Liver (tissue), 9 donors: ENCODE data around the gene CRAMP1. TPM values are rescaled to one million over a fixed set of nuclear protein-coding genes. Genes with fewer than 3 reads are reported as not detected.

ENCODE experiments used
- DNase-seq: peaks from one replicate; pipeline ENCODE4 v3.0.0-alpha.2; 2017; ENCODE audit warnings: low spot score
- H3K27ac ChIP-seq, 2 donors: one replicate each; pipeline ENCODE4 v1.7.0; 2013; ENCODE audit warnings: inconsistent platforms in 2 of 2, low read length in 2 of 2, control low read depth in 1 of 2, low read depth in 1 of 2, mild to moderate bottlenecking in 1 of 2
- H3K27me3 ChIP-seq, 4 donors: one replicate each; pipeline versions ENCODE4 v1.6.1 to v1.7.0; 2013; ENCODE audit warnings: low read length in 3 of 4, inconsistent platforms in 1 of 4, mild to moderate bottlenecking in 1 of 4, moderate library complexity in 1 of 4; ENCODE audit not compliant: control insufficient read depth in 4 of 4, insufficient read depth in 4 of 4
- H3K36me3 ChIP-seq, 4 donors: one replicate each; pipeline versions ENCODE4 v1.6.1 to v1.7.0; 2013; ENCODE audit warnings: low read length in 3 of 4, mild to moderate bottlenecking in 3 of 4, low read depth in 1 of 4, moderate library complexity in 1 of 4; ENCODE audit not compliant: control insufficient read depth in 4 of 4, insufficient read depth in 3 of 4
- H3K4me1 ChIP-seq, 4 donors: one replicate each; pipeline versions ENCODE4 v1.6.1 to v1.7.0; 2013; ENCODE audit warnings: low read length in 3 of 4, mild to moderate bottlenecking in 3 of 4, moderate library complexity in 1 of 4; ENCODE audit not compliant: control insufficient read depth in 4 of 4, insufficient read depth in 4 of 4
- H3K4me3 ChIP-seq, 3 donors: one replicate each; pipeline versions ENCODE4 v1.6.1 to v1.7.0; 2013; ENCODE audit warnings: low read length in 3 of 3, control low read depth in 1 of 3, low read depth in 1 of 3, mild to moderate bottlenecking in 1 of 3
- H3K9ac ChIP-seq, 2 donors: one replicate each; pipeline ENCODE4 v1.7.0; 2013; ENCODE audit warnings: low read length in 2 of 2, mild to moderate bottlenecking in 2 of 2, moderate library complexity in 2 of 2, control low read depth in 1 of 2, low read depth in 1 of 2
- H3K9me3 ChIP-seq, 4 donors: one replicate each; pipeline versions ENCODE4 v1.6.1 to v1.7.0; 2013; ENCODE audit warnings: low read length in 3 of 4; ENCODE audit not compliant: control insufficient read depth in 4 of 4
- ATF3 ChIP-seq: IDR thresholded peaks from 2 replicates; pipeline ENCODE4 v1.6.1; 2016; ENCODE audit warnings: antibody characterized with exemption
- CTCF ChIP-seq: fragments of 150-350 bp; IDR thresholded peaks from 2 replicates; pipeline ENCODE4 v1.5.1; 2017; ENCODE audit warnings: improper control_type of control experiment, low read depth, low read length; ENCODE audit not compliant: missing input control
- EGR1 ChIP-seq, 2 donors: IDR thresholded peaks; 2 replicates each; pipeline ENCODE4 v1.6.1; 2016 to 2018; ENCODE audit warnings: antibody characterized with exemption in 2 of 2, low read depth in 2 of 2
- FOXA1 ChIP-seq: IDR thresholded peaks from 2 replicates; pipeline ENCODE4 v1.6.1; 2016; ENCODE audit warnings: antibody characterized with exemption
- FOXA2 ChIP-seq: IDR thresholded peaks from 2 replicates; pipeline ENCODE4 v1.6.1; 2016; ENCODE audit warnings: antibody characterized with exemption
- GABPA ChIP-seq, 2 donors: IDR thresholded peaks in 1 of 2; conservative IDR thresholded peaks in 1 of 2; 2 replicates each; pipeline ENCODE4 v1.6.1; 2016; ENCODE audit warnings: antibody characterized with exemption in 2 of 2, mild to moderate bottlenecking in 1 of 2, moderate library complexity in 1 of 2
- HNF4A ChIP-seq, 2 donors: conservative IDR thresholded peaks; 2 replicates each; pipeline ENCODE4 v1.6.1; 2016; ENCODE audit warnings: antibody characterized with exemption in 2 of 2, mild to moderate bottlenecking in 2 of 2
- HNF4G ChIP-seq: IDR thresholded peaks from 2 replicates; pipeline ENCODE4 v1.6.1; 2016; ENCODE audit warnings: antibody characterized with exemption
- JUND ChIP-seq, 2 donors: IDR thresholded peaks; 2 replicates each; pipeline ENCODE4 v1.6.1; 2016; ENCODE audit warnings: antibody characterized with exemption in 2 of 2
- MAX ChIP-seq: IDR thresholded peaks from 2 replicates; pipeline ENCODE4 v1.6.1; 2016; ENCODE audit warnings: antibody characterized with exemption
- NR2F2 ChIP-seq: IDR thresholded peaks from 2 replicates; pipeline ENCODE4 v1.6.1; 2016; ENCODE audit warnings: antibody characterized with exemption
- RAD21 ChIP-seq, 2 donors: IDR thresholded peaks; 2 replicates each; pipeline ENCODE4 v1.6.1; 2016; ENCODE audit warnings: antibody characterized with exemption in 2 of 2, mild to moderate bottlenecking in 2 of 2
- REST ChIP-seq: IDR thresholded peaks from 2 replicates; pipeline ENCODE4 v1.6.1; 2016; ENCODE audit warnings: antibody characterized with exemption, mild to moderate bottlenecking
- RXRA ChIP-seq, 2 donors: IDR thresholded peaks; 2 replicates each; pipeline ENCODE4 v1.6.1; 2017 to 2018; ENCODE audit warnings: antibody characterized with exemption in 2 of 2, mild to moderate bottlenecking in 1 of 2
- SP1 ChIP-seq: IDR thresholded peaks from 2 replicates; pipeline ENCODE4 v1.6.1; 2018; ENCODE audit warnings: antibody characterized with exemption, mild to moderate bottlenecking
- TAF1 ChIP-seq: conservative IDR thresholded peaks from 2 replicates; pipeline ENCODE4 v1.6.1; 2016; ENCODE audit warnings: antibody characterized with exemption, mild to moderate bottlenecking
- YY1 ChIP-seq: IDR thresholded peaks from 2 replicates; pipeline ENCODE4 v1.6.1; 2016; ENCODE audit warnings: antibody characterized with exemption, mild to moderate bottlenecking
- ZBTB33 ChIP-seq: IDR thresholded peaks from 2 replicates; pipeline ENCODE4 v1.6.1; 2016; ENCODE audit warnings: antibody characterized with exemption
- WGBS: extraction: QIAGEN DNeasy Blood & Tissue Kit; methylation state at CpG from one replicate; pipeline ENCODE4 v1.1.7; 2013; 5-methylcytosine and 5-hydroxymethylcytosine counted together
- polyA plus RNA-seq, 2 donors: library from polyadenylated mRNA; stranded (reverse) in 1 of 2; unstranded in 1 of 2; fragments of 200-250 nt in 1 of 2; fragments of >200 nt in 1 of 2; fragmentation: Nextera tagmentation in 1 of 2; extraction: Ambion mirVana in 1 of 2; gene quantifications; one replicate each; pipeline versions ENCODE4 v1.2.1 to v1.2.3, GENCODE V29; 2013 to 2015
- total RNA-seq, 2 donors: library from RNA; depleted of rRNA; stranded (reverse); fragments of >200 nt; gene quantifications; one replicate each; pipeline ENCODE4 v1.2.3, GENCODE V29; 2014
- donor health status: healthy.
- donor health status: healthy.
- donor health status: healthy.
- donor health status: healthy.
- donor health status: healthy.

CRAMP1 gene
- total and polyA plus RNA-seq, 4 donors: 1.1 to 6.4 (median 4.2) TPM

GRCh38 chr16:1678500-1679098 is 66.4 kb downstream of the CRAMP1 start (continued):
- TF ChIP-seq GABPA (IDR thresholded peaks at IDR 0.05 in 1 of 2, conservative IDR thresholded peaks at IDR 0.05 in 1 of 2): no peak

GRCh38 chr16:1680361-1680760 is 68.2 kb downstream of the CRAMP1 start:
- Histone ChIP-seq H3K4me3 (no peak overlapping the region), H3K27ac (no peak overlapping the region), H3K36me3 (peaks cover 2 to 12% (median 3%) of the 10 kb centered on the region in 4 donors), H3K27me3 (no peaks in the 10 kb centered on the region), H3K9me3 (no peaks in the 10 kb centered on the region), H3K9ac (no peak overlapping the region), H3K4me1 (peaks cover 0 to 9% (median 6%) of the 10 kb centered on the region in 4 donors)
- TF ChIP-seq ZBTB33: no peak
- no peak for TF ChIP-seq ATF3
- TF ChIP-seq JUND (IDR thresholded peaks at IDR 0.05): no peak
- no peak for TF ChIP-seq RXRA (IDR thresholded peaks at IDR 0.05)
- TF ChIP-seq HNF4G: no peak
- TF ChIP-seq REST: no peak
- no peak for TF ChIP-seq FOXA2
- no peak for TF ChIP-seq GABPA (IDR thresholded peaks at IDR 0.05 in 1 of 2, conservative IDR thresholded peaks at IDR 0.05 in 1 of 2)
- no peak for TF ChIP-seq YY1
- no peak for TF ChIP-seq NR2F2
- TF ChIP-seq EGR1 (IDR thresholded peaks at IDR 0.05; ENCODE audit: low read depth in 2 of 2): no peak
- no peak for TF ChIP-seq SP1
- no peak for TF ChIP-seq TAF1
- TF ChIP-seq HNF4A (conservative IDR thresholded peaks at IDR 0.05): no peak
- TF ChIP-seq RAD21 (IDR thresholded peaks at IDR 0.05): no peak
- TF ChIP-seq FOXA1: no peak
- TF ChIP-seq CTCF: no peak
- TF ChIP-seq MAX: no peak
- WGBS: 97% methylated on average over 14 of the region's 14 CpGs
- DNase-seq: no peak
